ENCODE results near the gene PIGW.

The PIGW gene, protein sequence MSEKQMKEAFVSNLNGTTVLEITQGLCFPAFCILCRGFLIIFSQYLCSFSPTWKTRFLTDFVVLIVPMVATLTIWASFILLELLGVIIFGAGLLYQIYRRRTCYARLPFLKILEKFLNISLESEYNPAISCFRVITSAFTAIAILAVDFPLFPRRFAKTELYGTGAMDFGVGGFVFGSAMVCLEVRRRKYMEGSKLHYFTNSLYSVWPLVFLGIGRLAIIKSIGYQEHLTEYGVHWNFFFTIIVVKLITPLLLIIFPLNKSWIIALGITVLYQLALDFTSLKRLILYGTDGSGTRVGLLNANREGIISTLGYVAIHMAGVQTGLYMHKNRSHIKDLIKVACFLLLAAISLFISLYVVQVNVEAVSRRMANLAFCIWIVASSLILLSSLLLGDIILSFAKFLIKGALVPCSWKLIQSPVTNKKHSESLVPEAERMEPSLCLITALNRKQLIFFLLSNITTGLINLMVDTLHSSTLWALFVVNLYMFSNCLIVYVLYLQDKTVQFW

DNA sequence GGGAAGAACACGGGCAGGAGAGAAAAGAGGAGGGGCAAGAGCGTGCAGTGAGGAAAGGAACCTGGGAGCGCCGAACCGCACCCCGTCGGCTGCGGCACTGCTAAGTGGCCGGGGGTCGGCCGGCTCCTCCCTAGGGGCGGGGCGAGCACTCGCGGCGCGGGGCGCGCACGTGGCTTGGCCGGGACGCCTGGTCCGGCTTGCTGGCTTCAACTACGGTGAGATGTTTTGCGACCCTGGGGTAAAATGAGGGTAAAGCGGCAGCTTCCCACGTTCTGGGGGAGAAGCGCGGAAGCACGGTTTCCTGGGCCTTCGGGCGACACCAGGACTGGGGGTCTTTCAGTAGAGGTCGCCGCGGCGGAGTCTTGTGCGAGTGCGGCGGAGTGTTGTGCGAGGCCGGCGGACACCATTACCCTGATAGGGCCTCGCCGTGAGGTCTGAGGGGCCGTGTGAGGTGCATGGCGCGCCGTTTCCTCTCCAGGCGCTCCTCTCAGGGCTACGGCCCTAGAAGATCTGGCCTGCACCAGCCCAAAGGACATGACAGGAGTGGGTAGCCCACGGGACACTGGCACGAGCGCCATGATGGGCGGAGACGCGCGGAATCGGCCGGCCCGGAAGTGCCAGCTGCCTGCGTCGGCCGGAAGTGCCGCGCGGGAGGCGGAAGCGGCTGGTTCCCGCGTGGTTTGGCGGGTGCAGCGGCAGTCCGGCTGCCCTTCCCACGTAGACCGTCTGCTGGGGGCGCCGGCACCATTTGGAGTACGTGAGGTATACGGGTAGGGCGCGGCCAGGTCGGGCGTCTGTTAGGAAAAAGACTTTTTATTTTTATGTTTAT, at the start of gene PIGW, which contains the start of gene MYO19:
Gene PIGW, plus strand, starts transcription at position 148 of the 829 bp plus-strand sequence. CDS start 2,115 bp downstream, outside the sequence.
Gene MYO19, minus strand, starts transcription at position 29 of the 829 bp plus-strand sequence. CDS start 2,330 bp downstream, outside the sequence.
- DNase-seq: peak; percentile 87

DNA sequence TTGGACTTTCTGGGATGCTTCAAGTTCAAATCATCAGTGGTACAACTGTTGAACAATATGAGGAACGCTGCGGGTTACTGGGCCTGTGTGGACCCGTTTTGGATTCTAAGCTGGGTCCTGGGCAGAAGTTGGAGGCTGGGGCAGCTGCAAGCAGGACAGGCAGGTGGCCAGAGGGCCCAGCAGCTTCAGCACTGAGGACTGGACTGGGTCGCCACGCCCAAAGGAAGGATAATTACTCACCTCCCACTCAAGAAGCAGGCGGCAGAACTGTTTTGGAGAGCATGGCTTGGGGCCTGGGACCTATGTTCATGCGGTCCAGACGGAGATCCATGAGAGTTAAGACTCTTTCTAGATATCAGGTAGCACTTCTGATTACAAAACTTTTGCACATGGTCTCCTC, 49.8 kb upstream of the PIGW start:
- DNase-seq: no peak

DNA sequence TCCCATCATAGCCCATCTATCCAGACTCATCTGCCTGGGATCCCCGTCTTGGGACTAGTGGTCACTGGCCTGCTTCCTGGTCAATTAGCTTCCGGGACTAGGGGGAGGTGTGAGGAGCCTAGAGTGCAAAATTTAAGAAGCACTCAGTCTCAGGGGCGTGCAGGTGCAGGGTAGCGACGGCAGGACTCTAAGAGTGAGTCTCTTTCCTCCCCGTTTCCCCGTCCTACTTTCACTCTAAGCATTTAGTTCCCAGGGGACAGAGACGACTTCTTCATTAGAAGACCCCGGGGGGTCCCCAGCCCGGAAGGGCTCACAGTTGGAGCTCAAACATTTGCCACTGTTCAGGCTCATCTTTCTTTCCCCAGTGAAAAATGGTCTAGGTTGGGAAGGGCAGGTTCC, 49.0 kb upstream of the PIGW start:
- no peak for DNase-seq

DNA sequence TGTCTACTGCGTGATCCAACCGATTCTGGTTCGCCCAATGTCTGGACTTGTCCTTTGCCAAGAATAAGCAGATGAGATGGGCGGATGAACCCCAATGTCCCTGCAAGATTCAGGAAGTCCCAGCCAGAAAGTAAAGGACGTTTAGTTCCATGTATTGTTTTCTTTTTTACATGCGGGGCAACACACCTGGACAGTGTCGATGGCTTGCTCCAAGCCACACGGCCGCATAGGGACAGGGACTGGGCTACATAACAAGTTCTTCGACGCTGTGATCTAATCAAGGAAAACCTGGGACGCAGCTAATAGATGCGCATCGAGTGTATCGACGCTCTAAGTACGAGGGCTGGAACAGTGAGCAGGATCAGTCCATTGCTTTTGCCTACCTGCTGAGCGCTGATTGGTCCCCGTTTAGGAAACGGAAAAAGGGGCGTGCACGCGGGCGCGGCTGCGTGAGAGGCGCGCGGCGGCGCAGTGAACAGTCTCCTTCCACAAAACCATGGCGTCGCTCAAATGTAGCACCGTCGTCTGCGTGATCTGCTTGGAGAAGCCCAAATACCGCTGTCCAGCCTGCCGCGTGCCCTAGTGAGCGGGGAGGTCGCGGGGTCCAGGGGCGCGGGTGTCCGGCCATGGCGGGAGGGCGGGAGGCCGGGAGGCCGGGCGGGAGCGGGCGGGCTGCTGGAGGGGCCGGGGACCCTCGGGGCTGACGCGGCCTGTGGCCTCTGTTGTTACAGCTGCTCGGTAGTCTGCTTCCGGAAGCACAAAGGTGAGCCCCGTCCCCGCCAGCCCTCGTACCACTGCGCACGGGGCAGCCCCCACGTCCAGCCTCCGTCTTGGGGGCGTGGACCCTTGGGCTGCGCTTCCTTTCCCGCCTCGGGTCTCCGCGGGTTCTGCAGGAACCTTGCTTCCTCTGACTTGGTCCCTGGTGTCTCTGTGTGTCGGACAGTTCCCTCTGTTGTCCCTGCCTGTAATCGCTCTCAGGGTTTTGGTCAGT, 48.3 kb upstream of the PIGW start, which contains the start of gene ZNHIT3:
Gene ZNHIT3, plus strand, starts transcription at position 478 of the 991 bp plus-strand sequence. Its CDS starts 19 bp downstream, at position 497.
- DNase-seq: peak; percentile 89

DNA sequence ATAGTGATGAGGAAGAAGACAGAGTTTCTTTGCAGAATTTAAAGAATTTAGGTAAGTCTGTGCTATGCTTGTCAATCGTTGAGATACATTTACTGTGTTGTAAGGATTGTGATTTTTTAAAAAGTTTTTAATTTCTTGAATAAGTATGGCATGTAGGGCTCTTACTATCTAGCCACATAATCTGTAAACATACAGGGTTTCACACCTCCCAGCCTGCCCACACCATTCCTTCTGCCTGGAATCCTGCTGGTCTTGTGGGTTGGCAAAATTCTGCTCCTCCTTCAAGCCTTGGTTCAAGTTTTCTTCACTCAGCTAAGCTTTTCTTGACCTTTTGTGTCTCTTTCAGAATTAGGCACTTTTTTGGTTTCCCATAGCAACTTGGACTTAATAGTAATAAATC, 40.8 kb upstream of the PIGW start:
- no peak for DNase-seq

DNA sequence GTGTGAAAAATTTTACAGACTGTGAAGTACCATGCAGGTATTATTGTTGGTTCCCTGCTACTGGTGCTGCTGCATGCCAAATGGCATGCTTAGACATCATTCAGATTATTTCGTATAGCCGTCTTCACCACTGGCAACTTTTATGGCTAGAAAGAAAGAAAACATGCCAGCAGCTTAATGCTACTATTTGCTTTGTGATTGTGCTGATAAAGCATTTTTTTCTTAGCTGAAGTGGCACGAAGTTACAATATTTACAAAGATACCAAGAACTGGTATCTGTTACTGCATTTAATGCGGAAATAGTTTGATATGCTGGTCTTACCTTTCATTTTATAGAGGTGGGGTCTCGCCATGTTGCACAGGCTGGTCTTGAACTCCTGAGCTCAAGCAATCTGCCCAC, 40.1 kb upstream of the PIGW start:
- DNase-seq: no peak

DNA sequence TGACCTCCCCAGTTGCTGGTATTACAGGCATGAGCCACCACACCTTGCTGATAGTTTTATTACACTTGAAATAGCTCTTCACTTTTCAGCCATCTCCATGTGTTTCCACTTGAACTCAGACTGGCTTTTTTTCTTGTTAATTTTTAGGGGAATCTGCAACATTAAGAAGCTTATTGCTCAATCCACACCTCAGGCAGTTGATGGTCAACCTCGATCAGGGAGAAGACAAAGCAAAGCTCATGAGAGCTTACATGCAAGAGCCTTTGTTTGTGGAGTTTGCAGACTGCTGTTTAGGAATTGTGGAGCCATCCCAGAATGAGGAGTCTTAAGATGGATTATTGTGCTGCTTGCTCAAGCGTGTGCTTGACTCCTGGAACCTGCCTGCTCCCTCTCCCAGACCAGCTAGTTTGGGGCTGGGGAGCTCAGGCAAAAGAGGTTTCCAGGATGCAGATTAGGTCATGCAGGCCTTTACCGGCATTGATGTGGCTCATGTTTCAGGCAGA, 39.7 kb upstream of the PIGW start:
- DNase-seq: no peak

DNA sequence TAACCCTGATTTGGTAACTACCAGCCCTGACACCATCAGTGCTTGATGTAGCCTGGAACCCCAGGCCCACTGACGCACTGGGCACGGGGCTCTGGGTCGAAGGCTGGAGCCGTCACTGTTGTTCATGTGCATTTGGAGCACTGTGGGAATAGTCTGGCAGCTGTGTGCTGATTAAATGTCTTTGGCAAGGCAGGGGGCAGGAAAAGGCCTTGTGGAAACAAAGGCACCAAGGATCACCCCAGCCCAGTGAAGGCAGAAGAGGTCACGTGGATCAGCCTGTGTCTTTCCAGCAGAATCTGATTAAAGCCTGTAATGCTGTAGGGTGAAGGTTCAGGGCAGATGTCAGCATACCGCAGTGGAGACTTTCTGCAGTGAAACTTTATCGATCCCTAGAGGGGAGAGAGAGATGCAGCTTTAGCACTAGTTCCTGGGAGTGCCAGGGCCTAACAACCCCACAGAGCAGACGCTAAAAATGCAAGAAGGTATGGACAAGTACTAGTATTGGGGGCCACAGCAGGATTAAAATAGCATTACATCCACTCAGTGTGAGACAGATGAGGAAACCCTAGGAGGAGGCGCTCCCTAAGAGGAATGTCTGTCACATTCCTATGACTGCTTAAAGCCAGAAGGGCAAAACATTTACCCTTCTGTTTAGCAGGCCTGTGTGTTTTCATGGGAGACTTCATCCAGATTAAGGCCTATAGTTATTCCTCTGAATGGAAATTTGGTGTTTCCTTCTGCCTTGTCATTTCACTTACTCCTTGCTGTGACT, 38.6 kb upstream of the PIGW start:
- no peak for DNase-seq

DNA sequence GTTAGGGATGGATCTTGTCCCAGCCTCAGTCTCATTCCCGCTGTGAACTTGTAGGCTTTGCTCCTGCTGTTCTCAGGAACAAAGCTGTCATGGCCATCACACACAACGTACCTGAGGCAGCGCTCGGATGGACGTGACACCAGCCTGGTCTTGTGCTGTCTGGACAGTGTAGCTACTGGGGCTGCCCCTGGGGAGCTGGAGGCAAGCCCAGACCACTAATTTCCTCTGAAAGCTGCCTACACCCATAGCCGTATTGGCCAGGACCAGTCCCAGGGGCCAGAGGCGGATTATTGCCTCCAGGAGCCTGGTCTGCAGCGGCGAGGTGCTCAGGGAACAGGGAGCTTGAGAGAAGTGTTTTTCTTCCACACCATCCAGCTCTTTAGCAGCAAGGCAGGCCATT, 36.6 kb upstream of the PIGW start:
- no peak for DNase-seq

DNA sequence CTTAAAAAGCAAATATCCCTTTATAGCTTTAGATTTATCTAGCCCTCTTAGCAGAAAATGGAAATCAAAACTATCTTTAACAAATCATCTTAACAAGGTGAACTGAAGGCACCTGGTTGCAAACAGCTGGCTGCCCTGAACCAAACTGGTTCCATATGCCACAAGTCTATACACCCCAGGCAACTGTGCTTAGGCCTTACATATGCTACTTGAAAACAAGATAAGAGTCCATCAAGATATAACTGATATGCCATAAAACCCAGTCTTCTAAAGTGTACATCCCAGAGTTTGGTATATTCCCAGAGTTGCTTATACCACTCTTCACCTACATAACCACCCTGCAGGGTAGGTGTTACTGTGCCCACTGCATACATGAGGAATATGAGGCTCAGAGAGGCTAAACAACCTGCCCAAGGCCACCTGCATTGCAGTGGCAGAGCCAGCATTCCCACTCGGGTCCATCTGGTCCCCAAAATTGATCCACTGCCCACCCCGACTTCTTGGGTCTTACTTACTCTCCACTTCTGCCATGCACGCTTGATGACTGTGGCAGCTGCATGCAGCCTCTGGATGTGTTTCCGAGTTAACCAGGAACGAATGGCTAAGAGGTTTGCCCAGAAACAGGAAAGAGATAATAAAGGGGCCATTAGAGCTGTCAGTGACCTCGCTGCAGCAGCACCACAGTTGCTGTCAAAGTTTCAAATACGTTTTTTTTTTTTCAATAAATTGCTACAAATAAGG, 36.1 kb upstream of the PIGW start:
- no peak for DNase-seq

DNA sequence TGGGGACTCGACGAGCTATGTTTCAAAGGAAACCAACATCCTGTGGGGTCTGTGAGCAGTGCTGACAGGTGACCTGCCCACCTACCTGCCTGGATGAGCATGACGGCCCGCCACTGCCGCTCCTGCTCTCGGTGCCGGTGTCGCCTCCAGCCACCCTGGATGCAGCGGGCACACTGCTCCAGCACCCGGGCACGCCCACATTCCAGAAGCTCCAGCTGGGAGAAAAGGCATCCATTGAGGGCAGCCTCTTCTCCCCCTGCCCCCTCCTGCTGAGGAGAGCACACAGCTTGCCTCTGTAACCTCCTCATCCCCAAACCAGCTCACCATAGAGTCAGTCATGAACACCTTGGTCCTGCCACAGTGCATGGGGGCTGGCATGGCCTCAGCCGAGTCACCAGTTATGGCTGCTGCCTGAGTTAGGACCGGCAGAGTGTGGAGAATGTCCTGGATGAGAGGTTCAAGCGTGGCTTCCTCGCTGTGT, 34.0 kb upstream of the PIGW start:
- no peak for DNase-seq

DNA sequence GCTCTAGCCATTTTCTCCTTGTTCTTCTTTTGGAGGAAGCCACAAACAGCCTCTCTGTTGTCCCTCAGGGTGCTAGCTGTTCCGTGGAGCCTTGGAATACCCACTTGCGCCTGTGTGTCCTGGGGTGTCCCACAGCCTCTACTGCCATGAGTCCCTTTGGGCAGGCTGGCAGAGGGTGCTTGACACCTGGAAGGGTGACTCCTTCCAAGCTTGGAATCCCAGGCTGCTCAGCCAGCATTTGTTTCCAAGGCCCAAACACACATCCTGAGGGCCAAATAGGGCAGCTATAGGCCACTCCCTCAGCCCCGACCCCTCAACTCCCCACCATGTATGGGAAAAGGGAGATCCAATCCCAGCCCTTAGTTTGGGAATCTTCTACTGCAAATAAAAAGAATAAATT, 33.4 kb upstream of the PIGW start:
- no peak for DNase-seq

DNA sequence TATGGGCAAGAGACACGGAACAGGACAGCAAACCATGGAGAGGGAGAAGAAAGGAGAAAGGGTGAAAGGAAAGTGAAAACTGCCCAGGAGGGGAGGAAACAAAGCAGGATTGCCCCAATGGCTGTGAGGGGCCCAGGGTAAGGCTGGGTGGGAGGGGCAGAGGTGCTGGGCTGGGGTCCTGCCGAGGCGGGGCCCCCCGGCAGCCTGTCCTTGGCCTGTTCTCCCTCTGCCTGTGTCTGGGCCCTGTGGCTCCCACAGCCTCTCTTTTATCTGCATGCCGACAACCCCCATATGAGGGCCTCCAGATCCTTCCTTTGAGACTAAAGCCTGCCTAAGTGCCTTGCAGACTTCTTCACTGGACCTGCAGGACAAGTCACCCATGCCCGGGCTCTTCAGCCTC, 32.8 kb upstream of the PIGW start:
- no peak for DNase-seq

DNA sequence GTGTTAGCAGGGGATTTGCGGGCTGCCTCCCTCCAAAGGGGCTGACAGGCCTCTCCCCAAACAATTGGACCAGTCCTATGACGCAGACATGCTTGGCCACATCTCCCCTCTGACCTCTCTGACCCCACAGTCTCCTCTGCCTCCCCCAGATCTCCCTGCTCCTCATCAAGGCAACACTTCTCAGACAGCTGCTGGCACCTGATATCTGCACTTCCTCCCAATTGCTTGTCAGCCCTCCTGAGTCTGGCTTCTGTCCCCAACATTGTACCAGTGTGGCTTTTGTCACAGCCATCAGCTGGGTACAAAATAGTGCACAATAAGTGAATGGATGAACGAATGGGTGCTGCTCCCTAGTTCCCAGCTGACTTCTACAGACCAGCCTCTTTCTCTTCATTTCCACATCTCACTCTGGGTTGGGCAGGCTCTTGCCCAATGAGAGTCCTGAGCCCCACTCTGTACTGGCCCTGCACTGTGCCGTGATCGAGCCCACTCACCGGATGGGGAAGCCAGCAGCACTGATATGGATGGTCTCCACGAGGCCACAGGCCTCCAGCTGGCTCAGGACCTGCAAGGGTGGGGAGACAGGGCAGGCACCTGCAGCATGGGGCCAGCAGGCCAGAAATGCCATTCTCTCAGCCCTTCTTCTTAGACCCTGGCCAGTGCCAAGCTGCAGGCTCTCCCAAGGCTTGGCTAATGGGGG, 31.2 kb upstream of the PIGW start:
- DNase-seq: no peak

DNA sequence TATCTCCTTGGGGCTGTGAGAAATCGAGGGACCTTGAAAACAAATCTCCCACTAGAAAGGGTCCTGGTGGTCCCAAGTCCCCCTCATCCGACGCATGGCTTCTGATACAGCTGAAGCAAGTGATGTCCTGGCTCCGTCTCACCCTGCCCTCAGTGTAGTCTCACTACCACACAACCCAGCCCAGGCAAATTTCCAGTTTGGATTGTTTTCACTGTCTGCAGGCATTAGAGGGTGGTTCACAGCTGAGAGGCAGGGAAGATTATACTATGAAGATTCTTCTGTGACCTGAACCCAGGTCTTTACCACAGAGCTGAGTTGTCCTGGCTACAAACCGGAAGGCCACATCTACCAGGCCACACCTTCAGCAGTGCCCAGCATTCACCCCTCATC, 30.6 kb upstream of the PIGW start:
- no peak for DNase-seq

DNA sequence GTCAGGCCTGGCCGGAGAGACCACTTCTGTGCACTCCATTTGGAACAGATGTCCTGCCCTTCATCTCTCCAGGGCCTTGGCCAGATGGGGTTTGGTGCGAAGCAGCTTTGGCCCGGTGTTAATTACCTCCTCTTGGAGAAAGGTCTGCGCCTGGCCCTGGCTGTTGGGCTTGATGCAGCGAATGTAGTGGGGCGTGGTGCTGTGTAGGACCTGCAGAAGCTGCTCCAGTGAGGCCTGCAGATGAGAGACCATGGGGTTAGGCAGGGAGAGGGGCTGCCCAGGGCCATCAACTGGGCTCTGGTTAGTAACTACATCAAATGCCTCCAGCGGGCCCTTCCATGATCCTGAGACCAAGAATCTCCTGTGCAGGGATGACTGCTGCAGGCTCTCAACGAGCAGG, 29.6 kb upstream of the PIGW start:
- DNase-seq: no peak

DNA sequence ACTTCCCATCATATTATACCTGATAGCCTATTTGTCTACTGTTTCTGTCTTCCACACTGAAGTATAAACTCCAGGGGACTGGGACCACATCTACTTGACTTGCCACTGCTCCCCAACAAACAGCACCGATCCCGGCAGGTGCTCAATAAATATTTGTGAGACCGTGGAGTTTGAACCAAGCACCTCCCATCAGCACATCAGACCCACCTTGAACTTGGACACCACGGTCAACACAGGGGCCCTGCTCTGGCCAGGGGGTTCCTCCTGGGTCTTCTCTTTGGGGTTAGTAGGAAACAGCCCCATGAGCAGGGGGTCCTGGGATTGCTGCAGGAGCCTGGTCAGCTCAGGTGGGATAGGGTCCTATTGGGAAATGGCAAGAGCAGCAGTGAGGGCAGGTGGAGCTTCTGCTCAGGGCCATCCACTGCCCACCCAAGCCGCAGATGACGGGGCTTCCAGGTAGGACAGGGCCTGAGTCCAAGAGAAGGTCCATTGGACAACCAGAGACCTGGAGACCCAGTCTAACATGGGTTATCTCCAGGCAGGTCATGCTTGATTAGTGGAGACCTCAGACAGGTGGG, 28.4 kb upstream of the PIGW start:
- no peak for DNase-seq

DNA sequence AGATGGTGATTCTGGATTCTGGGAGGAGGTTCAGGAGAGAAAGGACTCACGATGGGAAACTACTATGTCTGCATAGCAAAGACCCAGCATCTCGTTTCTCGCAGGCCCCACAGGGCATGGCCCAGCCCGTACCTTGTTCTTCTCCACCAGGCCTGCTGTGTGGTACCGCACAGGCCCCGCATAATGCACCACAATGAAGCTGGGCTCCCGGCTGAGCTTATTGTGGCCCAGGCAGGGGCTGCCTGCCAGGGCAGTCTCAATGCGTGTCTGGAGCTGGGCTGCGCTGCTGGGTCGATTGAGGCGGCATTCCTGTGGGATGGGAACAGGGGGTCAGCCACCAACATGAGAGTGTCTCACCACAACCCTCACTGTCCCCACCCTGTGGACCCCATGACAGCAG, 28.0 kb upstream of the PIGW start:
- DNase-seq: no peak

DNA sequence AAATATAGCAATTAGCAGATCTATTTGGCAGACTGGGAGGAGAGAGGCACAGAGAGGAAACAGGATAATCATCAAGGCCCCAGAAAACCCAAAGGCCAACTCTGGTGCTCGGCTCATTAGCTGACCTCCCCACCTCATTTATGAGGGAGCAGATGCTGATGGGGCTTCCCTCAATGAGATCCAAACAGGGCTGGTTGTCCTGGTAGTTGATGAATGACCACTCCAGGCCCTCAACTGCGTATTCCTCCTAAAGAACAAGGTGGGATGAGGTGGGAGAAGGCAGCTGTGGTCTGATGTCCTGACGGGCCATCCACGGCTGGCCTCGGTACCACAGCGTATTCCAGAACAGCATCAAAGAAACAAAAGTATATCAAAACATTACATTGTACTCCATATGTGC, 27.5 kb upstream of the PIGW start:
- no peak for DNase-seq

All from CD4-positive, alpha-beta T cell treated with Interferon gamma for 1 hour (primary cell).